Activated effector memory CD4-positive, alpha-beta T cell treated with Interleukin-2 at 50 U/mL for 16 hours (primary cell): ENCODE measurements around the gene UBXN1.

Experiments
- DNase-seq: peaks from one replicate; pipeline ENCODE4 v3.0.0-alpha.2; 2020

Gene UBXN1

GRCh38 chr11:62678770-62679696, at the start of gene UBXN1:
Gene UBXN1 (minus strand): TSS chr11:62679073. CDS start chr11:62678923, 150 bp downstream.
- DNase-seq, result peak; percentile 74

GRCh38 chr11:62728171-62728988, 49.5 kb upstream of the UBXN1 start, which contains the start of gene TTC9C:
Gene TTC9C (plus strand): TSS chr11:62728486. CDS start chr11:62728849, 363 bp downstream.
- DNase-seq, result peak; percentile 77

GRCh38 chr11:62727872-62728170, 48.9 kb upstream of the UBXN1 start:
- peak; percentile 75 for DNase-seq

GRCh38 chr11:62727165-62727871, 48.4 kb upstream of the UBXN1 start, which contains the start of gene HNRNPUL2:
Gene HNRNPUL2 (minus strand): TSS chr11:62727457. CDS start chr11:62727156, 301 bp downstream.
- DNase-seq, result peak; percentile 98

- DNase-seq, result no peak
These were observed 48.0 kb upstream of the UBXN1 start for GRCh38 chr11:62726915-62727164.

GRCh38 chr11:62726156-62726914, 47.5 kb upstream of the UBXN1 start:
- DNase-seq, result no peak

- DNase-seq, result no peak
These were observed 46.8 kb upstream of the UBXN1 start for GRCh38 chr11:62725646-62726045.

GRCh38 chr11:62724171-62724570, 45.3 kb upstream of the UBXN1 start:
- no peak for DNase-seq

- no peak for DNase-seq
These were observed 43.1 kb upstream of the UBXN1 start for GRCh38 chr11:62721994-62722393.

- no peak for DNase-seq
These were observed 40.6 kb upstream of the UBXN1 start for GRCh38 chr11:62719302-62719978.

GRCh38 chr11:62716816-62717215, 37.9 kb upstream of the UBXN1 start:
- DNase-seq, result no peak

- no peak for DNase-seq
These were observed 37.3 kb upstream of the UBXN1 start for GRCh38 chr11:62716206-62716605.

GRCh38 chr11:62715150-62716130, 36.6 kb upstream of the UBXN1 start:
- no peak for DNase-seq

- DNase-seq, result no peak
These were observed 34.5 kb upstream of the UBXN1 start for GRCh38 chr11:62713343-62713742.

GRCh38 chr11:62712861-62713260, 34.0 kb upstream of the UBXN1 start:
- no peak for DNase-seq

GRCh38 chr11:62712276-62712812, 33.5 kb upstream of the UBXN1 start:
- no peak for DNase-seq

GRCh38 chr11:62710001-62710345, 31.1 kb upstream of the UBXN1 start:
- DNase-seq, result no peak

GRCh38 chr11:62709247-62710000, 30.6 kb upstream of the UBXN1 start:
- DNase-seq, result peak; percentile 94

- peak; percentile 40 for DNase-seq
These were observed 29.9 kb upstream of the UBXN1 start for GRCh38 chr11:62708793-62709192.

- DNase-seq, result no peak
These were observed 29.5 kb upstream of the UBXN1 start for GRCh38 chr11:62708392-62708791.
